GM10847 (cell line): Measurements from ENCODE around the gene LIPI.

Experiments used
- POLR2A ChIP-seq: IDR thresholded peaks from 2 replicates; pipeline ENCODE4 v1.6.1; 2011; ENCODE audit not compliant: insufficient read length; ENCODE audit errors: extremely low read depth

The LIPI gene

DNA sequence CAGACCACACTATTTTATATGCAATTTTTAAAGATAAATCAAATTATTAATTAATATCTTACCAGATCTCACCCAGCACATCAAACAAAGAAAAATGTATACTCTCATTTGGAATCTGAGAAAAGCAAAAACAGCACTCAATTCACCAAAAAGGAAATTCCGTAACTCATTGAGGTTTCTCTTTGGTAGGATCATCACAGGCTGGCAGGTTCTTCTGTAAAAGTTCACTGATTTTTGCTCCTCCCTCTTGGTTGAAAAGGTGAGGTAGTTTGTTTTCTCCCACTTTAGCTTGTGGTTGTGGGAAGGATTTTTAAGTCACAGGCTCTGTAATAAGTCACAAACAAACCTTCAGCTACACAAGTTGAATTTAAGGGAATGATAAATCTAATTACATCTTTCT is at the start of gene LIPI:
TSS of gene LIPI (minus strand) at position 218 of the 400 bp plus-strand sequence. CDS start at position 108, 110 bp downstream.
- no peak for TF ChIP-seq POLR2A

DNA sequence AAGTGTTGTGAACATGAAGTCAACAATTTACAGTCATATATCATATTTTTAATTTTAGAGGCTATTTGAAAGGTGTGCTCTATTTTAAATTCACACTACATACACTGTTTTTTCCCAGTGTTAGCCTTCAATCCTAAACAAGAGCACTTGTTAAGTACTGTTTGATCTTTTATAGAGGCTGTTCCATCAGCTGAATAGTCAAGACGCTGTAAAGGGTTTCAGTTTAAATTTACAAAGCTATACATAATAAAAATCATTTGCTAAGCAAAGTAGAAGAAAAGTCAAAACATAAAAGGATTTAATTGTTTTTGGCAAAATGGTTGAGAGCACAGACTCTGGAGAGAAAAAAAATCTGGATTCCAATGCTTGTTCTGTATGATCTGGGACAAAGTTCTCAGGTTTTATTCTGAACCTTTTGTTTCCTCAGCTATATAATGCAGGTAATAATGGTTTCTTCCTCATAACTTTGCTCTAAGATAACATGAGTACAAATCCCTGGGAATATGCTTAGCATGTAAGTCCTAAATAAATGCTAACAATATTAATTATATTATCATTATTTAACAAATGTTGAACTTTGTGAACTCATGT is 49.5 kb upstream of the LIPI start:
- no peak for TF ChIP-seq POLR2A

DNA sequence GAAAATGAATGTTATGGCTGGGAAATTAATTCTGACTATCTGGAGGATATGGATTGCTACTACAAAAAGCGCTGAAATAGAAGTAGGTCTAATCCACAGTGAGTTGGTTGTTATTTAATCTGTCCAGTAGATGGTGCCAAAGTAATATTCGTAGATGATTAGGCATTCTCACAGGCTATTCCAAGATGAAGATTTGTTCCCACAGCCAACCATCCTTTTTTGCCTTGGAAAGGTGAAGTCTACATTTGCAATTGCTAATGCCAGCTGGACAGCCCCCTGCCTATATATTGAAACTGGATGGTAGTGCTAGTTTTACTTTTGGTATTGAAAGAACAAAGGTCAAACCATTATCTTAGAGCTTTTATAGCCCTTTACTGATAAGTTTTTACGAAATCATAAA is 49.0 kb upstream of the LIPI start:
- TF ChIP-seq POLR2A, result no peak

DNA sequence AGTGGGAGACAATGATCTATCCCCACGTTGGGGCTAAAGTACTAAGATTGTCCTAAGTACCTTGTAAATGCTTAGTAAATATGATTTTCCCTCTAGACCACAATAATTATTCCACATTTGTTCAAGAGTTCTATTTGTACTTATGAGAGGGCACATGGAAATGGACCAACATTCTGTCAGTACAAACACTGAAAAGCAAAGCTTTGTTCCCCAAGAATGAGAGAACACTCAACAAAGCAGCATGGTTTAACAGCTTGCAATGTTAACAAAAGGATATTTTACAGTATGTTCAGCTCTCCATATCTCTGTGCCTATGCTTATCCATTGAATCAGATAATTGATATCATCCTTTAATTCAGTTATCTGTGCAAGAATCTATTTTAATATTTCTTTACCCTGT is 40.6 kb upstream of the LIPI start:
- no peak for TF ChIP-seq POLR2A

DNA sequence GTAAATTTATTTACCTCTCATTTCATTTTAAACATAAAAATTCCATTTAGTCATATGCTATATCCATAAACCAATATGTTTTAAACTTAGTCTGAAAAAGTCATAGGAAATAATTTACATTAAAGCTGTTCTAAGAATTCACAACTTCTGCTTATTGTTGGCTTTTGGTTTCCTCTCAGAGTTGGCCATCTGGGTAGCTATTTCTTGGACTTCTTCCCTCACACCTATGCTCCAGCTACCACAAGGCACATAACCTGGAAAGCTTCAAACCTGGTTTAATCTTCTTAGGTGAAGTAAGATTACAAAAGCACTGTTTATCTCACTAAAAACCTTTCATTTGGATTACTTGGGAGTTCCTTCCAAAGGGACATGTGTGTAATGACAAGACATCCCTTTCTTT is 35.0 kb upstream of the LIPI start:
- TF ChIP-seq POLR2A, result no peak

DNA sequence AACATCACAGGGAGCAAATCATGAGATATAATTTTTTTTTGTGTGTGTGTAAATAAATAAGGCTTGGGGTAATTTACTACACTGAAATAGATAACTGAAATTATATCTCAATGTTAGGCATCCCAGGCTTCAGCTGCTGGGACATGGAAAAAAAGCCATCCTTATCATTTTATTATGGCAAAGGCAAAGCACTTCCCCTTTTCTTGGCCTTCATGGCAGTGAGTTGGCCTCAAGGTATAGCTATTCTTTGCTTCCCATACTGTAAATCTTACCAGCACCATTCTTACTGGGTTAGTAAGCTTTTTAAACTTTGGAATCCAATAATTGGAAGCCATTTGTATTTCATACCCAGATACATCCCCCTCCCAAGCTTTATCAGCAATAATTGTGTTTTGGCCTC is 34.2 kb upstream of the LIPI start:
- no peak for TF ChIP-seq POLR2A

DNA sequence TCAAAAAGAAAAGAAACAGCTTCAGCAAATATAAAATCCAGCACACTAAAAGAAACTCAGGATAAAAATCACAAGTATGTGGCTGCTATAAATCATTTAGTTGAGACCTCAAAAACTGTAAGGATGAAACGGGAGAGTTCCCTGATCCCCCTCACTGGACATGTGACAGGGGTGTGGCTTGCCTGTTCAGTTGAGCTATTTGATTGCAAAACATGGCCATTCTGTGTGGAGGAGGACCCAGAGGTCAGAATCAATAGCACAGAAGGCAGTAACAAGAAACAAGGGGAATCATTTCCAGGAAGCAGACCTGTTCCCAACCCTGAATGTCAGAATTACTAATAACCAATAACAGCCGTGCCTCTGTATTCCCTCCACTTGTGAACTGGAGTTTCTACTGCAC is 33.1 kb upstream of the LIPI start:
- no peak for TF ChIP-seq POLR2A

DNA sequence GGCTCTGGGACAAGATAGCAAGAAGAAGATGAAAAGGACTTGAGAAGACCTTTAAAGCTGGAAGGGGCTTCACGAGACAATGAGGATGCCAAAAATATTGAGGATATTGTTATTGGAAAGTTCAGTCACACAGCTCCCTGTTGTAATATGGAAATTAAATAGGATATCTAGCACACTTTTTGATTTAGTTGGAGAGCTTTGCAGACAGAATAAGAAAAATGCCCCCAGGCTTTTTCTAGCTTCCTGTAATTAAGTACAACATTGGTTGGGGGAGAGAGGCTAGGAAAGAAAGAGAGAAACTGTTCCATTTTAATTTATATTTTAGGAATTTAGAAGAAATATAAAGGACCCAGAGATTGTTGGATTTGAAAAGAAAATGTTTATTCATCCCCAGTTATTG is 32.7 kb upstream of the LIPI start:
- no peak for TF ChIP-seq POLR2A

DNA sequence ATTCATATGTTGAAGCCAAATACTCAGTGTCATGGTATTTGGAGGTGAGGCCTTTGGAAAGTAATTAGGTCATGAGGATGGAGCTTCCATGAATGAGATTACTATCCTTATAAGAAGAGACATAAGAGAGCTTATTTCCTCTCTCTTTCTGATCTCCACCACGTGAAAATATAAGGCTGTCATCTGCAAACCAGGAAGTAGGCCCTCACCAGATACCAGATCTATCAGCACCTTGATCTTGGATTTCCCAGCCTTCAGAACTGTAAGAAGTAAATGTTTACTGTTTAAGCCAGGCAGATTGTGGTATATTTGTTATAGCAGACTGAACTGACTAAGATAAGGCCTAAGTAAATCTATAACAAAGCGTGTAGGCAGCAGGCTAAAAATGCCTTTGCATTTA is 30.5 kb upstream of the LIPI start:
- TF ChIP-seq POLR2A, result no peak

DNA sequence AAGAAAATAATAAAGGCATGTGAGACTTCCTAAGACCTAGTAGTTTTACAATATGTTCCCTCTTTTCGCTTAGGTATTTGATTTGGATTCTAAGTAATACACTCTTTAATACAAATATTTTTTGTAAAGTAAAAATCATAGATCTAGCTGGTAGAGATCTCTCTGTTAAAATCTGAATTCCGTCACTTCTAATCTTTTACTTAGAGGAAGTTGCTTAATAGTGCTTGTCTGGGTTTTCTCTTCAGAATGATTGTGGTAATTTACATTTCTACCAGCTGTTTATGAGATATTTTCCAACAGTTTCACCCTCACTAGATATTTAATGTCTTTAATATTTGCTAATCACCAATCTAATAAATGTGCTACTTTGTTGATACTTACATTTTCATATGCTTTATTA is 28.5 kb upstream of the LIPI start:
- TF ChIP-seq POLR2A, result no peak

DNA sequence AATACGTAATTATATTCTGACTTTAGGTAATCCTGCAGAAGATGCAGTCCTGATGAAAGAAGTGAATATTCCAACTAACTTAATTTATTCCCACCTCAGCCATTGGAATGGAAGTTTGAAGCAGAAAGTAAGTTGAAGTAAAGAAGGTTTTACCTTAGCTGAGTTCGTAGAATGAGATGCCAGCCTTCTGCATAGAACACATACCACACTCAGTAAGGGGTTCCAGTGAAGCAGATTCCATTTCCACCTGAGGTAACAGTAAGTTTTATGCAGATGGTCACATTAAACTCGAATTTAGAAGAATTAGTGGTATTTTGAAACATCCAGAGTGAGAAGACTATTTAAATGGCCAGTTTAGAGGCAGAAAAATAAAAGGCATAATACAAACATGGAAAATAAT is 25.4 kb upstream of the LIPI start:
- no peak for TF ChIP-seq POLR2A

DNA sequence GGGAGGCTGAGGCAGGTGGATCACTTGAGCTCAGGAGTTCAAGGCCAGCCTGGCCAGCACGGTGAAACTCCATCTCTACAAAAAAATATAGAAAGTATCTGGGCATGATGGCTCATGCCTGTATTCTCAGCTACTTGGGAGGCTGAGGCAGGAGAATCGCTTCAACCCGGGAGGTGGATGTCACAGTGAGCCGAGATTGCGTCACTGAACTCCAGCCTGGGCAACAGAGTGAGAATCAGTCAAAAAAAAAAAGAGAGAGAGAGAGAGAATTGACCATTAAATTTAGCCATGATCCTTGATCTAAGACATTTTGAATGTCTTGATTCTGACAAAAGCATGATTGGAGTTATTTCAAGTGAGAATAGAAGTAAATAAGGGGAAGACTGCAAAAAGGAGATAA is 24.3 kb upstream of the LIPI start:
- no peak for TF ChIP-seq POLR2A

DNA sequence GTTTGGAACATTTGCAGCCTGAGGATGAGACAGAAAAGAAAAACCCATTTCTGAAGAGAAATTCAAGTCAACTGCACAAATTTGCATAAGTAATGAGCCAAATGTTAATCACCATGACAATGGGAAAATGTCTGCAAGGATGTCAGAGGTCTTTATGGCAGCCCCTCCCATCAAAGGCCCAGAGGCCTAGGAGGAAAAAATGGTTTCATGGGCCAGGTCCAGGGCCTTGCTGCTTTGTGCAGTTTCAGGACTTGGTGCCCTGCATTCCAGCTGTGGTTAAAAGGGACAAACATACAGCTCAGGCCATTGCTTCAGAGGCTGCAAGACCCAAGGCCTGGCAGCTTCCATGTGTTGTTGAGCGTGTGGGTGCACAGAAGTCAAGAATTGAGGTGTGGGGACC is 18.6 kb upstream of the LIPI start:
- TF ChIP-seq POLR2A, result no peak

DNA sequence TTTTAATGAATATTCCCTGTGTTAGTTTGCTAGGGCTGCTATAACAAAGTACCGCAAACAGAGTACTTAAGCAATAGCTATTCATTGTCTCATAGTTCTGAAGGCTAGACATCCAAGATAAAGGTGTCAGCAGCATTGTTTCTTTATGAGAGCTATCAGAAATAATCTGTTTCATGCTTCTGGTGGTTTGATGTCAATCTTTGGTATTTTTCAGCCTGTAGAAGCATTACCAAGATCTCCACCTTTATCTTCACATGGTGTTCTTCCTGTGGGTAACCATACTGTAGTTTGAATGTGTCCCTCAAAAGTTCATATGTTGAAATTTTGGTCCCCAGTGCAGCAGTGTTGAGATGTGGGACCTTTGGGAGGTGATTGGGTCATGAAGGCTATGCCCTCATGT is 12.6 kb upstream of the LIPI start:
- no peak for TF ChIP-seq POLR2A

DNA sequence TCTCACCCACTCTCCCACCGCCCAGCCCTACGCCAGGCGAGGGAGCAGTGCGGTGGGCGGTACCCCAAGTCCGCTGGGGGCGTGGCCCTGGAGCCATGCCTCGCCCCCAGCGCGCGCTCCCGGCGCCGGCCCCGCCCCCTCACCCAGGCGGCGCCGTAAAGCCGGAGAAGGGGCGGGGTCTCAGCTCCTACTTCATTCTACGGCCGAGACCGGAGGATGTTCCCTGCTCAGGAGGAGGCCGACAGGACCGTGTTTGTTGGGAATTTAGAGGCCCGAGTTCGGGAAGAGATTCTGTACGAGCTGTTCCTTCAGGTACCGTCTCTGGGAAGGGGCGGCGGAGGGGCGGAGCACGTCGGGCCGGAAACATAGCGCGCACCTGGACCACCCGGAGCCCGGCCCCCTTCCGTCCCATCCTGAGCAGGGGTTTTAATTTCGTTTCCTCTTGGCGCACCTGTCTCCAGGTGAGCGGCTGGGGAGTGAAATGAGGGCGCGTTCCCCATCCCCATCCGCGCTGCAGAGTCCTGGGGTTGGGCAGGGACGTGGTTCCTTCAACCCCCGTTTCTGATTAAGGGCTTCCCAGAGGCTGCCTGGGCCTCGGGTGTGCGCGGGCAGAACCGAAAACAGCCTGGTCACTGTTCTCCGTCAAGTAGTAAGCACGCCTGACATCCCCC is 5.4 kb upstream of the LIPI start, which contains the start of gene RBM11:
TSS of gene RBM11 (plus strand) at position 187 of the 671 bp plus-strand sequence. CDS start at position 217, 30 bp downstream.
- TF ChIP-seq POLR2A, result no peak

DNA sequence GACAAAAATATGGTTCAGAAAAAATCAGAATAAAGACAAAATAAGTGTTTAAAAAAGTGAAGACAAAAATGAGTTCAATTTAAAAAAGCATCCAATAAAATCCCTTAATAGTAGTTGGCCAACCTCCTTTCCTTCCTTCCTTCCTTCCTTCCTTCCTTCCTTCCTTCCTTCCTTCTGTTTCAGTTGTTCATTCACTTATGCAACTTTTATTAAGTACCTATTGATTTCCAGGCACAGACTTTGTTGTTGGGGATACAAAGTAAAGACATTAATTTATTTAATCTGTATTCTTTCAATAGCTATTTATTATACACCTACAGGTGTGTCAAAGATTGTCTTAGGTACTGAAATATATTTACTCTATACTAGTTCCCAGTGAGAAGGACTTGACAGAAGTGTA is 2.4 kb upstream of the LIPI start:
- TF ChIP-seq POLR2A, result no peak

DNA sequence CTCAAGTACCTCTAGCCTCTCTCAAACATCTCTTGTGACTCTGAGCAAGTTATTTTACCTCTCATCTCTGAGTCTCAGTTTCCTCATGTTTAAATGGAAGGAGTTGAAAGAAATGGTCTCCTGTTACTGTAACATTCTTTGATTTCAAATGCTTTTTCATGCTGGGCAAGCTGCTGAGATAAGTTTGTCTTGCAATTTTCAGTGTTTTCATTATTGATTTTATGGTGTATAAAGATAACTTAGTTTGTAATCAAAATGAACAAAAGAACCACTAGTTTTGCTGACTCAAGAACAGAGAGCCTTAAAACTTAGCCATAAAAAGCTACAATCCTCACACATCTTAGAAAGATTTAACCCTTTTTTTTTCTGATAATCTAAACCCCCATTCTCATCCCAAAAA is 4.5 kb downstream of the LIPI start:
- TF ChIP-seq POLR2A, result no peak
